Measurements from ENCODE around the gene FHIT.

- TF ChIP-seq CTCF (IDR thresholded peaks at IDR 0.05 in 4 of 5, conservative IDR thresholded peaks at IDR 0.05 in 1 of 5) (no peak), POLR2A (IDR thresholded peaks at IDR 0.05) (no peak)
Observed at GRCh38 chr3:60552581-60552980, 698.7 kb downstream of the FHIT start.
